Testis (tissue), 3 donors: ENCODE data around the gene PRKCZ. TPM values are rescaled to one million over a fixed set of nuclear protein-coding genes. Genes with fewer than 3 reads are reported as not detected.

Experiments used
- DNase-seq: peaks from one replicate; pipeline ENCODE4 v3.0.0-alpha.2; 2019
- H3K27ac ChIP-seq, 2 donors: fragments of 200-600 bp; sonication (generic); one replicate each; pipeline ENCODE4 v1.5.1; 2019
- H3K27me3 ChIP-seq: fragments of 200-600 bp; sonication (generic); one replicate; pipeline ENCODE4 v1.5.1; 2019
- H3K36me3 ChIP-seq: fragments of 200-600 bp; sonication (generic); one replicate; pipeline ENCODE4 v1.5.1; 2017; ENCODE audit warnings: low read depth; ENCODE audit errors: missing control alignments
- H3K4me1 ChIP-seq: fragments of 200-600 bp; sonication (generic); one replicate; pipeline ENCODE4 v1.5.1; 2019
- H3K4me3 ChIP-seq, 2 donors: fragments of 200-600 bp; sonication (generic); one replicate each; pipeline ENCODE4 v1.5.1; 2017 to 2019
- H3K9me3 ChIP-seq: fragments of 200-600 bp; sonication (generic); one replicate; pipeline ENCODE4 v1.5.1; 2017
- POLR2A ChIP-seq: fragments of 450-650 bp; IDR thresholded peaks from one replicate; pipeline ENCODE4 v1.6.1; 2017; ENCODE audit warnings: antibody characterized with exemption, mild to moderate bottlenecking, moderate library complexity
- WGBS, 2 donors: methylation state at CpG; one replicate each; pipeline ENCODE4 v1.1.5; 2018; 5-methylcytosine and 5-hydroxymethylcytosine counted together
- intact Hi-C: fragments of 100-400 bp; cut with DNase I; formaldehyde crosslinking; loops from one replicate; pipeline ENCODE4 v1.15.1; 2023; ENCODE audit warnings: low total_unique reads
- polyA plus RNA-seq: library from polyadenylated mRNA; stranded (reverse); fragments of 350-450 nt; fragmentation: Illumina TruSeq; extraction: RNeasy Lipid Tissue Mini Kit (QIAGEN cat#74804); gene quantifications from one replicate; pipeline ENCODE4 v1.2.3, GENCODE V29; 2014; ENCODE audit warnings: low read depth, low replicate concordance; ENCODE audit not compliant: insufficient read depth
- total RNA-seq, 2 donors: library from RNA; depleted of rRNA; stranded (reverse); fragments of >200 nt; gene quantifications; one replicate each; pipeline ENCODE4 v1.2.3, GENCODE V29; 2016
- TF ChIP-seq, protein P1 (sequence below), 3 experiments: fragments of 450-650 bp in 2 of 3; fragments of 200-600 bp in 1 of 3; sonication (generic) in 1 of 3; IDR thresholded peaks; one replicate each; pipeline ENCODE4 v1.5.1; 2016 to 2019; ENCODE audit warnings: antibody characterized with exemption in 3 of 3, mild to moderate bottlenecking in 2 of 3, moderate library complexity in 1 of 3

PRKCZ gene
- total and polyA plus RNA-seq, 3 donors from 2014 or later, result 86.4 to 142 (median 123) TPM

DNA sequence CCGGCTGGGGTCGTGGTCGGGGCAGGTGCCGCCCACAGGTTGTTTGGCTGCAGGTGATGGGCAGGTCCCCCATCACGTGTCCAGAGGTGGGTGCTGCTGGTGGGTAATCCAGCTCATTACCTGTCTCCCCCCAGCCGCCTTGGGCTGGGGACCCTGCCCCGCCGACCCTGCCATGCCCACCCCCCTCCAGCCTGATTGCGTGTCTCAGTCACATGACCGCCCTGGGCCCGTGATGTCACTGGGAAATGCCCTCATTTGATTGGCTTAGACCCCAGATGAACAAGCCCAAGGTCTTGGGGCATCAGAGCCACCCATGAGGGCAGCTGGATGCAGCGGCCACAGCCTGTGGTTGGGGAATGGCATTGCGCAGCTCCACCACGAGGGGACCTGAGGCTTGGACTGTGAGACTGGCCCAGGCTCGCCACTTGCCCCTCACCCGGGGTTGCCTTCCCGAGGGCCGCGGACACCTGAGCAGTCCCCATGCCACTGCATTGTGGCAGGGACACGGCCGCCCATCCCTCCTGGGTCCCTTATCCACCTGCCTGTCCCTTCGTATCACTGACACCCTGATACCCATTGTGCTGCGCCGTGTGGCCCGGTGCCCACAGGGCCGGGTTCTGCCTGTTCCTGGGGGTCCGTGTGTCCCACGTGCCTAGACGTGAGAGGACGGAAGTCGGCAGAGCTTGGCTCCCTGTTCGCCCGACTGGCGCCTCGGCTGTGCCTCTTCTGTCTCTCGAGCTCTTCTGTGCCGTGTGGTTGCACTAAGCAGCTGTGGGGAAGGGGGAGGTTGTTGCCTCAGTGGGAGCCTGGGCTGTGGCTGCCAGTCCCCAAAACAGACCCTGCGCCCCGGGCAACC is 76.3 kb downstream of the PRKCZ start:
- Histone ChIP-seq H3K27ac (no peak overlapping the region), H3K4me1 (no peaks in the 10 kb centered on the region), H3K9me3 (no peaks in the 10 kb centered on the region), H3K4me3 (no peak overlapping the region), H3K27me3 (no peaks in the 10 kb centered on the region), H3K36me3 (no peaks in the 10 kb centered on the region)
- TF ChIP-seq POLR2A, result no peak
- TF ChIP-seq, protein P1, sequence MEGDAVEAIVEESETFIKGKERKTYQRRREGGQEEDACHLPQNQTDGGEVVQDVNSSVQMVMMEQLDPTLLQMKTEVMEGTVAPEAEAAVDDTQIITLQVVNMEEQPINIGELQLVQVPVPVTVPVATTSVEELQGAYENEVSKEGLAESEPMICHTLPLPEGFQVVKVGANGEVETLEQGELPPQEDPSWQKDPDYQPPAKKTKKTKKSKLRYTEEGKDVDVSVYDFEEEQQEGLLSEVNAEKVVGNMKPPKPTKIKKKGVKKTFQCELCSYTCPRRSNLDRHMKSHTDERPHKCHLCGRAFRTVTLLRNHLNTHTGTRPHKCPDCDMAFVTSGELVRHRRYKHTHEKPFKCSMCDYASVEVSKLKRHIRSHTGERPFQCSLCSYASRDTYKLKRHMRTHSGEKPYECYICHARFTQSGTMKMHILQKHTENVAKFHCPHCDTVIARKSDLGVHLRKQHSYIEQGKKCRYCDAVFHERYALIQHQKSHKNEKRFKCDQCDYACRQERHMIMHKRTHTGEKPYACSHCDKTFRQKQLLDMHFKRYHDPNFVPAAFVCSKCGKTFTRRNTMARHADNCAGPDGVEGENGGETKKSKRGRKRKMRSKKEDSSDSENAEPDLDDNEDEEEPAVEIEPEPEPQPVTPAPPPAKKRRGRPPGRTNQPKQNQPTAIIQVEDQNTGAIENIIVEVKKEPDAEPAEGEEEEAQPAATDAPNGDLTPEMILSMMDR (IDR thresholded peaks at IDR 0.05), result no peak
- intact Hi-C loops, result no loop called here
- DNase-seq, result no peak
- WGBS, 2 donors, result 86 to 95% methylated on average over 19 to 39 of the region's 39 CpGs

DNA sequence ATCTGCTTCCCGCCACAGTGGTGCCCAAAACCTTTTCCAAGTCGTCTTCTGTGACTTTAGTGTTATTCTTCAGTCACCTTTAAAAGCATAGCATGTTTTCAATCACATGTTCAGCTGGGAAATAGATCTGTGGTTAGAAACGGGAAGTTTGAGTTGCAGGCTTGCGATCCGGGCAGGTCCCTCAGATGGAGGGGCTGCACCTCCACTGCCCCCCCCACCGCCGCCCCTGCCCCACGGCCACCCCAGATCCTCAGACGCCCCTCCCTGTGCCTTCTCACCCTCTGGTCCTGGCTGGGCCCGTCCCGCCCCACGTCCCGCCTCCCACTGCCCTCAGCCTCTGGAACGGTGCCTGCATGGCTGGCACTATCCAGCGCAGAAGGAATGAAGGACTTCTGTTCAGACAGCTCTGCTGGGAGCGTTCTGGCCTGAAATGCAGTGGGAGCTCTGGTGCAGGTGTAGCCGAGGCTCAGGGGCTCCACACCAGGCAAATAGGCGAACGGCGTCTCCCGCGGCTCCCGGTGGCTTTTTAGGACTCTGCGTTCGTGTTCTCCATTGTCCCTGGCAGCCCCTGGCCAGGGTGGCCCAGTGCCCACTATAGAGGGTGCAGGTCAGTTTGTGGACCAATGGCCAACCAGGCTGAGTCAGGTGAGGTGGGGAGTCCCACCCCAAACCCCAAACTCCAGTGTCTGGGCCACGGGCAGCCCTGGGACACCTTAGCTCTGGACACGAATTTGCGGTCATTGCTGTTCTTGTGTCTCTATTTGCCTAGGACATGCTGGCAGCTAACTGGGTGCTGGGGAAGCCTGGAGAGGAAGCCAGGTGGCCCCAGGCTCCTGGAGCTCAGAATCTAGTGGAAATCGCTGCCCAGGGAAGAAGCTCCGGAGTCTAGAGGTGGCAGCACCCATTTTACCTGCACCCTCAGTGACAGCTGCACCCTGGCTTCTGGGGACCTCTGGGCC is 77.3 kb downstream of the PRKCZ start:
- Histone ChIP-seq H3K27ac (no peak overlapping the region), H3K4me1 (peaks cover 4% of the 10 kb centered on the region), H3K9me3 (no peaks in the 10 kb centered on the region), H3K36me3 (no peaks in the 10 kb centered on the region), H3K27me3 (no peaks in the 10 kb centered on the region), H3K4me3 (no peak overlapping the region)
- TF ChIP-seq, protein P1 (IDR thresholded peaks at IDR 0.05), result no peak
- TF ChIP-seq POLR2A, result no peak
- no peak for DNase-seq
- whole genome bisulfite sequencing, 2 donors, result 85 to 86% methylated on average over 26 to 30 of the region's 30 CpGs
- intact Hi-C loops, result no loop called here

DNA sequence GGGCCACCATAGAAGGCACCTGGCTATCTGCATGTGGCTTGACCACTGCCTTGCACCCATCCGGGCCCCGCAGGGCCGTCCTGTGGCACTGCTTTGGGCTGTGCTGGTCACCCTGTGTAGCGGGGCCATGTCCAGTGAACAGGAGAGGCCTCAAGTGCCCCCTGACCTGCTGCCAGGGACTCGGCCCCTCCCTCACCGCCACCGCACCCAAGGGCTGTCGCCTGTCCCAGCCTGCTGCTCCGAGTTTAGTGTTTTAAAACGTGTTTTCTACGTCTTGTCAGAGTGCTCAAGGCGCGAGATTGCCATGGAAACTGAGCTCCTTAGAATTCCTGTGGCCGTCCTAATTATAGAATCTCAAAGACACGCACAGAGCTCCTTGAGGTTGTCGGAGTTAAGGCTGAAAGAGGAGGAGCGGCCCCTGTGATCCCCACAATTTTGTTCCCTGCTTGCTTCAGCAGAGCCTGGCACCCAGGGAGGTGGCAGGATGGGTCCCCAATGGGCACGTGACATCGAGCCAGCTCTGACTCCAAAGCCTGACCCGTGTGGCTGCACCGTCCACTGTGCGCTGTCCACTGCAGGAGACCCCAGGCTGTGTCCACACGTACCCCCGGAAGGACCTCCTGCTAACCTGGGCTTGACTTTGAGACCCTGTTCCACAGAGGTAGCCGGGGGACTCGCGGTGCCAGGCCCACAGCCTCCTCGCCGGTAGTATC is 78.1 kb downstream of the PRKCZ start:
- intact Hi-C loops, result no loop called here
- TF ChIP-seq, protein P1 (IDR thresholded peaks at IDR 0.05), result no peak
- TF ChIP-seq POLR2A, result no peak
- WGBS, 2 donors, result 90 to 91% methylated on average over 26 to 29 of the region's 29 CpGs
- Histone ChIP-seq H3K27ac (no peak overlapping the region), H3K36me3 (no peaks in the 10 kb centered on the region), H3K27me3 (no peaks in the 10 kb centered on the region), H3K4me3 (no peak overlapping the region), H3K4me1 (peaks cover 7% of the 10 kb centered on the region), H3K9me3 (no peaks in the 10 kb centered on the region)
- no peak for DNase-seq

DNA sequence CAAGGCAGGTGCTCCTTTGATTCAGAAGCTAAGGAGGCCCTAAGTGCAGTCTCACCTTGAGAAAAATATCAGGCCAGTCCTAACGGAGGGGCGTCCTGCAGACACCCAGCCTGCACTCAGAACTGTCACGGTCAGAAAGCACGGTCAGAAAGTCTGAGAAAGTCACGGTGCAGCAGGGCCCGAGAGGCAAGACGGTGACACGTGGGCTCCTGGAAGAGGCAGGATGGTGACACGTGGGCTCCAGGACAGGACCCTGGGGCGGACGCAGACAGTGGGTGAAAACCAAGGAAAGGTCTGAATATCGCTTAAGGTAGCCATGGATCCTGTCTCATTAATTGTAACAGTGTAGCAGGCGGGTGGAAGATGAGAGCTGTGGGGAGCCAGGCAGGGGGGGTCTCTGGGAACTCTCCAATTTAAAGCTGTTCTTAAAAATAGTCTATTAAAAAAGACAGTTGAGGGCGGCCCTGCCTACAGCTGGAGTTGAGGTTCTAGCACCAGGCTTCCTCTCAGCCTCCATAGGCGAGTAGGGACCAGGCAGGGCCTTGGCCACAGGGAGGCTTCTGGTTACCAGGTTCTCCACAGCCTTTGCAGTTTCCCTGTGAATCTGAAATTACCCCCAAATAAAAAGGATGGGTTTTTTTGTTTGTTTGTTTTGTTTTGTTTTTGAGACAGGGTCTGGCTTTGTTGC is 79.2 kb downstream of the PRKCZ start:
- H3K27ac ChIP-seq, result no peak overlapping the region
- DNase-seq, result no peak
- no peak for TF ChIP-seq POLR2A
- TF ChIP-seq, protein P1 (IDR thresholded peaks at IDR 0.05), result no peak
- intact Hi-C loops, result no loop called here
- peaks cover 13% of the 10 kb centered on the region for H3K4me1 ChIP-seq
- WGBS, 2 donors, result 80 to 88% methylated on average over 15 of the region's 15 CpGs
- no peak overlapping the region for H3K4me3 ChIP-seq
- no peaks in the 10 kb centered on the region for H3K27me3 ChIP-seq
- H3K9me3 ChIP-seq, result no peaks in the 10 kb centered on the region
- H3K36me3 ChIP-seq, result no peaks in the 10 kb centered on the region
